Effector memory CD8-positive, alpha-beta T cell (primary cell): ENCODE data around the gene MT1A.
"Not testable (repeated sequence)": the region's sequence is repeated elsewhere in the genome, so short reads cannot be mapped to it uniquely, and the experiment has no call there.

Source experiments
- ATAC-seq: fragments of 150-1000 bp; cut with Tn5 transposase; replicated peaks from 2 replicates; pipeline ENCODE4 v1.10.0; 2021; ENCODE audit warnings: mild to moderate bottlenecking, moderate library complexity
- DNase-seq, 3 experiments: peaks; one replicate each; pipeline ENCODE4 v3.0.0; 2021
- H3K27ac Mint-ChIP-seq, 2 donors: one replicate each; pipeline ENCODE4 v1.8.0; 2022; ENCODE audit warnings: mild to moderate bottlenecking in 2 of 2, mixed read lengths in 2 of 2, moderate library complexity in 2 of 2
- H3K27me3 Mint-ChIP-seq, 2 donors: one replicate each; pipeline ENCODE4 v1.8.0; 2022; ENCODE audit warnings: mixed read lengths in 2 of 2
- H3K36me3 Mint-ChIP-seq: one replicate; pipeline ENCODE4 v1.8.0; 2022; ENCODE audit warnings: mild to moderate bottlenecking, moderate library complexity, mixed read lengths; ENCODE audit not compliant: insufficient read depth
- H3K4me1 Mint-ChIP-seq, 2 donors: one replicate each; pipeline ENCODE4 v1.8.0; 2022; ENCODE audit warnings: low read depth in 2 of 2, mixed read lengths in 2 of 2
- H3K4me3 Mint-ChIP-seq, 2 donors: one replicate each; pipeline ENCODE4 v1.8.0; 2022; ENCODE audit warnings: mild to moderate bottlenecking in 2 of 2, mixed read lengths in 2 of 2, moderate library complexity in 2 of 2
- H3K9me3 Mint-ChIP-seq, 2 donors: one replicate each; pipeline ENCODE4 v1.8.0; 2022; ENCODE audit warnings: mixed read lengths in 2 of 2

Gene MT1A

DNA sequence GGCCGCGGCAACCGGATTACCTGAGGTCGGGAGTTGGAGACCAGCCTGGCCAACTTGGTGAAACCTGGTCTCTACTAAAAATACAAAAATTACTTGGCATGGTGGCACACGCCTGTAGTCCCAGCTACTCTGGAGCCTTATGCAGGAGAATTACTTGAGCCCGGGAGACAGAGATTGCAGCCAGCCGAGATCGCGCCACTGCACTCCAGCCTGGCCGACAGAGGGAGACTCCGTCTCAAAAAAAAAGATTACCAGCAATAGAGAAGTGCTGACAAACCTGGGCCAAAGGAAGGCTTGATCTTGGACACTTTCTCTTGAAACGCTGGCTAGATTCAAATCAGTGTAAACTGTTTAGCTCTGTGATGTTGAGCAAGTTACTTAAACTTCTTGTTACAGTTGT is 35.5 kb downstream of the MT1A start:
- Mint-ChIP-seq H3K27me3 (peaks cover 32 to 78% of the 10 kb centered on the region in 2 donors), H3K9me3 (no peaks in the 10 kb centered on the region), H3K27ac (no peak overlapping the region), H3K4me1 (peaks cover 12 to 15% of the 10 kb centered on the region in 2 donors), H3K4me3 (no peak overlapping the region), H3K36me3 (no peaks in the 10 kb centered on the region)
- DNase-seq (no peak), ATAC-seq (no peak)

DNA sequence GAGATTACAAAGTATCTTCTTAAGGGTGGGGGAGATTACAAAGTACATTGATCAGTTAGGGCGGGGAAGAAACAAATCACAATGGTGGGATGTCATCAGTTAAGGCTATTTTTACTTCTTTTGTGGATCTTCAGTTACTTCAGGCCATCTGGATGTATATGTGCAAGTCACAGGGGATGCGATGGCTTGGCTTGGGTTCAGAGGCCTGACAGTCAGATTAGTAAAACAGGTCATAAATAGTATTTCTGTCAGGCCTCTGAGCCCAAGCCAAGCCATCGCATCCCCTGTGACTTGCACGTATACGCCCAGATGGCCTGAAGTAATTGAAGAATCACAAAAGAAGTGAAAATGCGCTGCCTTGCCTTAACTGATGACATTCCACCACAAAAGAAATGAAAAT is 36.1 kb downstream of the MT1A start:
- peaks cover 26 to 72% of the 10 kb centered on the region in 2 donors for H3K27me3 Mint-ChIP-seq
- ATAC-seq, H3K27ac Mint-ChIP-seq, H3K36me3 Mint-ChIP-seq, DNase-seq, H3K9me3 Mint-ChIP-seq, H3K4me3 Mint-ChIP-seq: not testable (repeated sequence)
- peaks cover 12 to 13% of the 10 kb centered on the region in 2 donors for H3K4me1 Mint-ChIP-seq

GRCh38 chr16:56675685-56676210 is 37.3 kb downstream of the MT1A start:
- Mint-ChIP-seq H3K4me1 (peaks cover 9 to 10% of the 10 kb centered on the region in 2 donors), H3K9me3 (no peaks in the 10 kb centered on the region), H3K4me3 (peak overlapping the region; percentile 71 to 75), H3K27ac (peak overlapping the region in 1 of 2 donors; percentile 29), H3K27me3 (peaks cover 18 to 60% of the 10 kb centered on the region in 2 donors), H3K36me3 (no peaks in the 10 kb centered on the region)
- ATAC-seq (peak; percentile 93), DNase-seq (peak; percentile 34 to 47 (median 46))

GRCh38 chr16:56677474-56677873 is 39.0 kb downstream of the MT1A start:
- Mint-ChIP-seq H3K27ac (no peak overlapping the region), H3K9me3 (no peaks in the 10 kb centered on the region), H3K27me3 (peaks cover 10 to 45% of the 10 kb centered on the region in 2 donors), H3K4me3 (no peak overlapping the region), H3K4me1 (peaks cover 16 to 17% of the 10 kb centered on the region in 2 donors), H3K36me3 (peaks cover 6% of the 10 kb centered on the region)
- ATAC-seq (no peak), DNase-seq (no peak)

- H3K27me3 Mint-ChIP-seq, result peaks cover 10 to 28% of the 10 kb centered on the region in 2 donors
- peaks cover 27% of the 10 kb centered on the region in 2 donors for H3K4me1 Mint-ChIP-seq
- H3K27ac Mint-ChIP-seq, result no peak overlapping the region
- no peaks in the 10 kb centered on the region for H3K9me3 Mint-ChIP-seq
- DNase-seq (no peak), ATAC-seq (no peak)
- peaks cover 13% of the 10 kb centered on the region for H3K36me3 Mint-ChIP-seq
- H3K4me3 Mint-ChIP-seq, result no peak overlapping the region
Observed at GRCh38 chr16:56679078-56679730, 40.7 kb downstream of the MT1A start.

GRCh38 chr16:56679818-56680217 is 41.4 kb downstream of the MT1A start:
- Mint-ChIP-seq H3K27me3 (peaks cover 9 to 22% of the 10 kb centered on the region in 2 donors), H3K4me3 (no peak overlapping the region), H3K9me3 (no peaks in the 10 kb centered on the region), H3K36me3 (peaks cover 13% of the 10 kb centered on the region), H3K27ac (no peak overlapping the region), H3K4me1 (peaks cover 28 to 31% of the 10 kb centered on the region in 2 donors)
- no peak for ATAC-seq
- DNase-seq, result no peak

GRCh38 chr16:56681939-56682702 is 43.7 kb downstream of the MT1A start, which contains the start of gene MT1X:
Gene MT1X, plus strand, starts transcription at chr16:56682470. Its CDS starts 71 bp downstream, at chr16:56682541.
- peak within 1 kb of the TSS; percentile 84 to 96 for H3K4me3 Mint-ChIP-seq
- H3K4me1 Mint-ChIP-seq, result peaks cover 19 to 21% of the 10 kb centered on the region in 2 donors
- peak within 1 kb of the TSS; percentile 90 to 96 for H3K27ac Mint-ChIP-seq
- no peaks in the 10 kb centered on the region for H3K27me3 Mint-ChIP-seq
- DNase-seq (peak; percentile 86 to 89 (median 89)), ATAC-seq (peak; percentile 98)
- no peaks in the 10 kb centered on the region for H3K9me3 Mint-ChIP-seq
- peaks cover 13% of the 10 kb centered on the region for H3K36me3 Mint-ChIP-seq

DNA sequence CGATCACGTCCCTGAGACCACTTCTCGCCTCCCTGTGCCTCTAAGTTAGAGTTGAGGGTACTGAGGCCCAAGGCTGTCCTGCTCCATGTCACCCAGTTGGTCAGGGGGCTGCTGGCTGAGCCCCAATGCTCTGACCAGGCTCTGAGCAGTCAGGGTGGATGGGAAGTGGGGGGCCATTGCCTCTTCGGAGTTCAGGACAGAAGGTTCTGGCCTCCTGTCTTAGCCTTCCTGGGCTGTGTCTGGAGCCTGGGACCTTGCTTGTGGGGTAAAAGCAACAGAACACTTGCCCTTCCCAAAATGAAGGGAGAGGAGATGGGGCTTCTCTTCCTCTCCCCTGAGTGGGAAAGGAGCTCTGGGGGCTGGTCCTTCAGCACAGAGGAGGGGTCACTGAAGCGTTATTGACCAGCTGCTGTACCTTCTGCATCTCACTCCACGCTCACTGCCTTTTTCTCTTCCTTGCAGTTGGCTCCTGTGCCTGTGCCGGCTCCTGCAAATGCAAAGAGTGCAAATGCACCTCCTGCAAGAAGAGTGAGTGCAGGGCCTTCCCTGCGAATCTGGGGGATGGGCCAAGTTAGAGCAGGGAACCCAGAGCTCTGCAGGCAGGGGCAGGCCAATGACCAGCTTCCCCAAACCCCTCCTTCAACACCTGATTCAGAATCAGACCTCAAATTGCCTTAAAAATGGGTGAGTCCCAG is 44.4 kb downstream of the MT1A start:
- H3K27me3 Mint-ChIP-seq, result no peaks in the 10 kb centered on the region
- peak overlapping the region; percentile 90 to 96 for H3K27ac Mint-ChIP-seq
- H3K36me3 Mint-ChIP-seq, result peaks cover 13% of the 10 kb centered on the region
- peak overlapping the region; percentile 84 to 96 for H3K4me3 Mint-ChIP-seq
- DNase-seq, result peak in 1 of 3 experiments; percentile 24
- peak; percentile 0 for ATAC-seq
- peaks cover 19 to 21% of the 10 kb centered on the region in 2 donors for H3K4me1 Mint-ChIP-seq
- no peaks in the 10 kb centered on the region for H3K9me3 Mint-ChIP-seq

DNA sequence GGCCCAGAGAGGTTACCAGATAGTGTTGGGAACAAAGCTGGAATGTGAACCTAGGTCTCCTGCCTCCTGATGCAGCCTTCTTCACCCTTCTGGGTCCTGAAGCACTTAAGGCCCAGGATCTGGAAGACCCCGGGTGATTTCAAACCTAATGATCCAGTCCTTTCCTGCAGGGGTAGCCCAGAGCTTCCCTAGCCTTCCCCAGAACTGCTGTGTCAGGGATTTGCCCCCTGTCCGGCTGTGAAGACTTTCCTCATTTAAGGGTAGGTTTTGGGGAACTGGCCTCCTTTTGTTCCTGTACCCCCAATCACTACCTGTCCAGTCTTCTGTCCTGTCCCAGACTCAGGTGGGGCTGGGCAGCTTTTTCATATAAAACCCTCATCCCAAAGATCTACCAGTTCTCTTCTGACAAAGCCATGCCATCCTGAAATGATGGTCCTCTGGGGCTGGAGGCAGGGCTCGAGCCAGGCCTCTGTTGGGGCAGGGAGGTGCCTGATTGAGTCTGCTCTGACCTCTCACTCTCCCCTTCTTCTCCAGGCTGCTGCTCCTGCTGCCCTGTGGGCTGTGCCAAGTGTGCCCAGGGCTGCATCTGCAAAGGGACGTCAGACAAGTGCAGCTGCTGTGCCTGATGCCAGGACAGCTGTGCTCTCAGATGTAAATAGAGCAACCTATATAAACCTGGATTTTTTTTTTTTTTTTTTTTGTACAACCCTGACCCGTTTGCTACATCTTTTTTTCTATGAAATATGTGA is 45.1 kb downstream of the MT1A start:
- H3K36me3 Mint-ChIP-seq, result peaks cover 13% of the 10 kb centered on the region
- H3K27me3 Mint-ChIP-seq, result no peaks in the 10 kb centered on the region
- DNase-seq (no peak), ATAC-seq (no peak)
- no peaks in the 10 kb centered on the region for H3K9me3 Mint-ChIP-seq
- H3K27ac Mint-ChIP-seq, result peak overlapping the region; percentile 90 to 96
- H3K4me3 Mint-ChIP-seq, result peak overlapping the region; percentile 84 to 96
- peaks cover 19 to 21% of the 10 kb centered on the region in 2 donors for H3K4me1 Mint-ChIP-seq

GRCh38 chr16:56684256-56684925 is 45.9 kb downstream of the MT1A start:
- Mint-ChIP-seq H3K4me3 (peak overlapping the region in 1 of 2 donors; percentile 96), H3K27ac (peak overlapping the region in 1 of 2 donors; percentile 13)

GRCh38 chr16:56684926-56685590 is 46.6 kb downstream of the MT1A start:
- peaks cover 19 to 21% of the 10 kb centered on the region in 2 donors for H3K4me1 Mint-ChIP-seq
- H3K36me3 Mint-ChIP-seq, result peaks cover 13% of the 10 kb centered on the region
- no peak for ATAC-seq
- no peak overlapping the region for H3K27ac Mint-ChIP-seq
- H3K27me3 Mint-ChIP-seq, result peaks cover 0 to 13% of the 10 kb centered on the region in 2 donors
- no peaks in the 10 kb centered on the region for H3K9me3 Mint-ChIP-seq
- no peak overlapping the region for H3K4me3 Mint-ChIP-seq
- no peak for DNase-seq

More at GRCh38 chr16:56684256-56684925, 45.9 kb downstream of the MT1A start:
- ATAC-seq (no peak), DNase-seq (no peak)
- Mint-ChIP-seq H3K36me3 (peaks cover 13% of the 10 kb centered on the region), H3K9me3 (no peaks in the 10 kb centered on the region), H3K27me3 (peaks cover 0 to 7% of the 10 kb centered on the region in 2 donors), H3K4me1 (peaks cover 19 to 21% of the 10 kb centered on the region in 2 donors)

DNA sequence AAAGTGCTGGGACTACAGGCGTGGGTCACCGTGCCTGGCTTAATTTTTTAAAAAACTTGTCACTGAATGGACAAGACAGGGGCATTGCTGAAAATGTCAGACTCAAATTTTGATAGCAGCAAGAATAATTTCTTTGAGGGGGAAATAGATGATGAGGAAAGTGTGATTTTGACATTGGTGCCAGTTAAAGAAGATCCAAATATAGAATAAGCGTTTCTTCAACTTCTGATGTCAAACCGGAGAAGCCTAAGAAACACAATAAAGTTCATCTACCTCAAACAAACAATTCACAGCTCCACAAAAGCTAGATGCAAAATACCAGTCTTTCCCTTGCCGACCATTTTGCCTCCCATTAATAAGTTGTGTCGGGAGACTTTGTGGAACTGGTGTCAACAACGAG is 48.3 kb downstream of the MT1A start:
- no peak overlapping the region for H3K27ac Mint-ChIP-seq
- ATAC-seq (no peak), DNase-seq (no peak)
- no peaks in the 10 kb centered on the region for H3K9me3 Mint-ChIP-seq
- peaks cover 10% of the 10 kb centered on the region for H3K36me3 Mint-ChIP-seq
- peaks cover 13 to 17% of the 10 kb centered on the region in 2 donors for H3K4me1 Mint-ChIP-seq
- peaks cover 0 to 24% of the 10 kb centered on the region in 2 donors for H3K27me3 Mint-ChIP-seq
- no peak overlapping the region for H3K4me3 Mint-ChIP-seq
